Kidney tubule cell (primary cell): ENCODE measurements around the gene ZNF708.
"Not testable (repeated sequence)": the region's sequence is repeated elsewhere in the genome, so short reads cannot be mapped to it uniquely, and the experiment has no call there.

ENCODE experiments used
- DNase-seq: peaks from one replicate; pipeline ENCODE4 v3.0.0-alpha.2; 2018; ENCODE audit warnings: low spot score

ZNF708 gene

DNA sequence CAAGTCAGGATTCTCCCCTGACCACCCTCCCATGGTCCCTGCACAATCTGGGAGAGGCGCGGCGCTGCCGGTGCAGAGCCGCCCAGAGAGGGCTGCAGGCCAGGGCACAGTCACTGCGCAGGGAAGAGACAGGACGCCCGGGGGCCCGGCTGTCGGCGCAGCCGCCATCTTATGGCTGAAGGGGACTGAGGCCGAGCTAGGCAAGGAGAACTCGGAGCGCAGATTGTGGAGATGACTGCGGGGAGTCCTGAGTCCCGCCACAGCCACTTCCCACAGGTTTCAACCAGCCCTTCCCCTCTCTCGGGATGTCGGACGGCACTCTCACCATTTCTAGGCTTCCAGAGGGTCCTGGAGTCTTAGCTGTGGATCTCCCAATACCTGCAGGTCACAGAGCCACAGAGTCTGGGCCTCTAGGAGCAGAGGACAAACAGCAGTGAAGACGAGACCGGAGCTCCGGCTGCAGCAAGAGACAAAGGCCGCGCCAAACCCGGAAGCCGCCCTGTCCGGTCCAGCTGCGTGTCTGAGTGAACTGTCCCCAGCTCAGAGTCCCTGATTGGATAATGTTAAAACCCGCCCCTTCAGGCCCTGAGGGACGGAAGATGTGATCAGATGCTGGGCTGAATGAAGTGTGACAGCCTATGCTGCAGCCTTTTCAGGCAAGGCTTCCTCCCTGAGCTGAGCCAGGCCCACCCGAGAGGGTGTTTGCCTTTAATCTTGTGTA lies at the start of gene ZNF708:
Gene ZNF708 (minus strand): TSS at position 526 of the 721 bp plus-strand sequence. CDS start 198 bp downstream, at position 328.
- peak; percentile 94 for DNase-seq

DNA sequence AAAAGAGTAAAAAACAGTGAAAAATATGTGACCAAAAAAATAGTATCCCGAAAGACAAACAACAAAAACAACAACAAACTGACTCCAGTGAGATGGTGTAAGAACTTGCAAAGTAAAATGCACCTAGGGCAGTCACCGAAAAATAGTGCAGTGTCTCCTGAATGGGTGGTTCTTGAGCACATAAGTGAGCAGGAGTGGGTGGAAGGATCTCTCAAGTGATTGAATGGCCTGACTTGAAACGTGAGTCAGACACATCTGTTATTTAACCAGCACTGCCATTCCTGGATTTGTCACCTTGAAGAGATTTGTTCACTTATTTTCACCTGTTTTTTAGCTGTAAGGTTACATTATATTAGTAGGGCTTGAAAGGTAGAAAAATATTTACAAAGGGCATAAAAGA lies 33.1 kb upstream of the ZNF708 start:
- no peak for DNase-seq

DNA sequence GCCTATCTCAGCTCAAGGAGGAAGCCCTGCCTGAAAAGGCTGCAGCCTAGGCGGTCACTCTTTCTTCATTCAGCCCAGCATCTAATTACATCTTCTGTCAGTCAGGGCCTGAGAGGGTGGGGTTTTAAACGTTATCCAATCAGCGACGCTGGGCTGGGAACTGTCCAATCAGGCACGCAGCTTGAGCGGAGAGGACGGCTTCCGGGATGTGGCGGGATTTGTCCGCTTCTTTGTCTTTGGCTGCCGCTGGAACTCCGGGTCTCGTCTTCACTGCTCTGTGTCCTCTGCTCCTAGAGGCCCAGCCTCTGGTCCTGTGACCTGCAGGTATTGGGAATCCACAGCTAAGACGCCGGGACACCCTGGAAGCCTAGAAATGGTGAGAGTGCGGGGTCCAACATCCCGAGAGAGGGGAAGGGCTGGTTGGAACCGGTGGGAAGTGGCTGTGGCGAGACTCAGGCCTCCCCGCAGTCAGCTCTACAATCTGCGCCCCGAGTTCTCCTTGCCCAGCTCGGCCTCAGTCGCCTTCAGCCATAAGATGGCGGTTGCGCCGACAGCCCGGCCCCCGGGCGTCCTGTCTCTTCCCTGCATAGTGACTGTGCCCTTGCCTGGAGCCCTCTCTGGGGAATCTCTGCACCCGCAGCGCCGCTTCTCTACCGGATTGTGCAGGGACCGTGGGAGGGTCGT lies 29.7 kb upstream of the ZNF708 start, which contains the start of gene ZNF738:
Gene ZNF738 (plus strand): TSS at position 233 of the 684 bp plus-strand sequence. CDS start 141 bp downstream, at position 374.
- peak; percentile 95 for DNase-seq

DNA sequence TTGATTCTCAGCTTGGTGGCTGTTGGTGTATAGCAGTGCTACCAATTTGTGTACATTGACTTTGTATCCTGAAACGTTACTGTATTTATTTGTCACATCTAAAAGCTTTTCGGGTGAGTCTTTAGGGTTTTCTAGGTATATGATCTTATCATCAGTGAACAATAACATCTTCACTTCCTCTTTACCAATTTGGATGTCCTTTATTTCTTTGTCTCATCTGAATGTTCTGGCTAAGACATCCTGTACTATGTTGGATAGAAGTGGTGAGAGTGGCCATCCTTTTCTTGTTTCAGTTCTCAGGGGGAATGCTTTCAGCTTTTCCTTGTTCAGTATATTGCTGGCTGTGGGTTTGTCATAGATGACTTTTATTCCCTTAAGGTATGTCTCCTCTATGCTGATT lies 23.6 kb upstream of the ZNF708 start:
- DNase-seq: no peak

DNA sequence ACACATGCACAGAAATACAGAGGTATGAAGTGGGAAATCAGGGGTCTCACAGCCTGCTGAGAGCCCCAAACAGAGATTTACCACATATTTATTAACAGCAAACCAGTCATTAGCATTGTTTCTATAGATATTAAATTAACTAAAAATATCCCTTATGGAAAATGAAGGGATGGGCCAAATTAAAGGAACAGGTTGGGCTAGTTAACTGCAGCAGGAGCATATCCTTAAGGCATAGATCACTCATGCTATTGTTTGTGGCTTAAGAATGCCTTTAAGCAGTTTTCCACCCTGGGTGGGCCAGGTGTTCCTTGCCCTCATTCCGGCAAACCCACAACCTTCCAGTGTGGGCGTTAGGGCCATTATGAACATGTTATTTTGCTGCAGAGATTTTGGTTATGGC lies 15.6 kb upstream of the ZNF708 start:
- not testable (repeated sequence) for DNase-seq

GRCh38 chr19:21335721-21336120 lies 6.5 kb upstream of the ZNF708 start:
- no peak for DNase-seq

DNA sequence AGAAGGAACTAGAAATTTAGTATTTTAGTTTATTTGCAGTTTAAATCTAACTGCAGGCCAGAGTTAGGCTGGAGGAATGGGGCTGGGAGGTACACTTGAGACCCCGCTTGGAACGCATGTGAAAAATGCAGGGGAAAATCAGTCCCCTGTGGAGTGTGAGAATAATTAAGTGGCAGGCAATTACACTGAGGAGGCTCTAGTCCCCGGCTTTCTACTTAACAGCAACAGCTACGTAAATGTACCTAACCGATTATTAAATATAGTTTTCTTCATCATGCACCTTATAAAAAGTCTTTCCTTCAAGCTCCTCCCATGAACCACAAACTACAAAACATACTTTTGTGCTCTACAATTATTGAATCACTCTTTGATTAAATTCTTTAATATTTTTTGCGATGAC lies 804 bp downstream of the ZNF708 start:
- no peak for DNase-seq

GRCh38 chr19:21326169-21326568 lies 3.0 kb downstream of the ZNF708 start:
- DNase-seq: no peak

GRCh38 chr19:21323000-21323399 lies 6.2 kb downstream of the ZNF708 start:
- no peak for DNase-seq

GRCh38 chr19:21322528-21322927 lies 6.7 kb downstream of the ZNF708 start:
- DNase-seq: no peak

- DNase-seq: peak; percentile 41
Observed at GRCh38 chr19:21321996-21322395, 7.2 kb downstream of the ZNF708 start.

DNA sequence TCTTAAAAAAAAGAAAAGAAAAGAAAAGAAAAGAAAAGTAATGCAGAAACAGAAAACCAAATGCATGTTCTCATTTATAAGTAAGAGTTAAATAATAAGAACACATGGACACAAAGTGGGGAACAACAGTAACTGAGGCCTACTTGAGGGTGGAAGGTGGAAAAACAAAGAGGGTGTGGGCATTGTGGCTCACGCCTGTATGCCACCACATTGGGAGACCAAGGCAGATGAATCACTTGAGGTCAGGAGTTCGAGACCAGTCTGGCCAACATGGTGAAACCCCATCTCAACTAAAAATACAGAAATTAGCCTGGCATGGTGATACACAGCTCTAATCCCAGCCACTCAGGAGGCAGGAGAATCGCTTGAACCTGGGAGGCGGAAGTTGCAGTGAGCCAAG lies 8.1 kb downstream of the ZNF708 start:
- peak; percentile 20 for DNase-seq

GRCh38 chr19:21317821-21318220 lies 11.4 kb downstream of the ZNF708 start:
- DNase-seq: no peak

DNA sequence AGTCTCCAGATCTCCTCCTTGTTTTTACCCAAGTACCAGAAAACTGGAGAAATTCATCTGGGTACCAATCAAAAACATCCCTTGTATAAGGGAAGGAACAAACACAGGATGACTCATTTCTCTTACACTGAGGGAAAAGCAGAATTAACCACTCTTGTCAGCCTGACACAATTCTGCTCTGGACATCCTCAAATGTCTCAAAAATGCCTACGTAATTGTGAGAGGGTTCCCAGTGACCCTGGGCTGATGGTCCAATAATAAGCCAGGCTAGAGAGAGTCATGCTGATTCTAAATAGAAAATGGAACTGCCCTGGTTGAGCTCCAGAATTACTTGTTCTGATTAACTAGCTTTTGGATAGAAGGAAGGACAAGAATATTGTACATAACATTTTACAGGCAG lies 14.5 kb downstream of the ZNF708 start:
- DNase-seq: no peak

DNA sequence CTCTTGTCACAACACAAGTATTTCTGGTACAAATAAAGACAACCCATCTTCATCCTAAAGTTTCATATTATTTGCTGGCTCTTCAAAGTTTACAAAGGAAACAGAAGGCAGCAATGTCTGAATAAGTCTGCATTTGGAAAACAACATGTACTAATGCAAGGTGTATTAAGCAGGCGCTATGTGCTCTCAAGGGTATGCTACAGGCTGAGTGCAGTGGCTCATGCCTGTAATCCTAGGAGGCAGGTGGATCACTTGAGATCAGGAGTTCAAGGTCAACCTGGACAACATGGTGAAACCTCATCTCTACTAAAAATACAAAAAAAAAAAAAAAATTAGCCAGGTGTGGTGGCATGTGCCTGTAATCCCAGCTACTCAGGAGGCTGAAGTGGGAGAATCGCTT lies 16.4 kb downstream of the ZNF708 start:
- not testable (repeated sequence) for DNase-seq

GRCh38 chr19:21308773-21309172 lies 20.4 kb downstream of the ZNF708 start:
- no peak for DNase-seq

DNA sequence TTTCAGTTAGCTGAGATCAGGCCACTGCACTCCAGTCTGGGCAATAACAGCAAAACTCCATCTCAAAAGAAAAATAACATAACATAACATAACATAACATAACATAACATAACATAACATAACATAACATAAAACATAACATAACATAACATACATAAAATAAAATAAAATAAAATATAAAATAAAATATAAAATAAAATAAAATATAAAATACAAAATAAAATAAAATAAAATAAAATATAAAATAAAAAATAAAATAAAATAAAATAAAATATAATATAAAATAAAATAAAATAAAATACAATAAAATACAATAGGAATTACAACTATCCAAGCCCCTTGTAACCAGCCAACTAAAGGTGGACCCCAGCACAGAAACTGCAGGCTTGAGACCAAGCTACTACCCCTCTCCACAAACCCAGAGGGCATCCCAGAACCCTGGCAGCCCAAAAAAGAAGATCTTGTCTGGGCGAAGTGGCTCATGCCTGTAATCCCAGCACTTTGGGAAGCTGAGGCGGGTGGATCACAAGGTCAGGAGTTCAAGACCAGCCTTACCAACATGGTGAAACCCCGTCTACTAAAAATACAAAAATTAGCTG lies 22.2 kb downstream of the ZNF708 start:
- DNase-seq: not testable (repeated sequence)

- DNase-seq: not testable (repeated sequence)
Observed at GRCh38 chr19:21293768-21294167, 35.4 kb downstream of the ZNF708 start.

- DNase-seq: no peak
Observed at GRCh38 chr19:21269813-21270212, 59.4 kb downstream of the ZNF708 start.

DNA sequence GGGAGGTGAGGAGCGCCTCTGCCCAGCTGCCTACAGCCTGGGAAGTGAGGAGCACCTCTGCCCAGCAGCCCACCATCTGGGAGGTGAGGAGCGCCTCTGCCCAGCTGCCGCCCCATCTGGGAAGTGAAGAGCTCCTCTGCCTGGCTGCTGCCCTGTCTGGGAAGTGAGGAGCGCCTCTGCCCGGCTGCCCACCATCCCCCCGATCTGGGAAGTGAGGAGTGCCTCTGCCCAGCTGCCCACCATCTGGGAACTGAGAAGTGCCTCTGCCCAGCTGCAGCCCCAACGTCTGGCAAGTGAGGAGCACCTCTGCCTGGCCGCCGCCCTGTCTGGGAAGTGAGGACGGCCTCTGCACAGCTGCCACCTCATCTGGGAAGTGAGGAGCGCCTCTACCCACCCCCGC lies 64.3 kb downstream of the ZNF708 start:
- no peak for DNase-seq

- DNase-seq: no peak
Observed at GRCh38 chr19:21264416-21264815, 64.8 kb downstream of the ZNF708 start.

DNA sequence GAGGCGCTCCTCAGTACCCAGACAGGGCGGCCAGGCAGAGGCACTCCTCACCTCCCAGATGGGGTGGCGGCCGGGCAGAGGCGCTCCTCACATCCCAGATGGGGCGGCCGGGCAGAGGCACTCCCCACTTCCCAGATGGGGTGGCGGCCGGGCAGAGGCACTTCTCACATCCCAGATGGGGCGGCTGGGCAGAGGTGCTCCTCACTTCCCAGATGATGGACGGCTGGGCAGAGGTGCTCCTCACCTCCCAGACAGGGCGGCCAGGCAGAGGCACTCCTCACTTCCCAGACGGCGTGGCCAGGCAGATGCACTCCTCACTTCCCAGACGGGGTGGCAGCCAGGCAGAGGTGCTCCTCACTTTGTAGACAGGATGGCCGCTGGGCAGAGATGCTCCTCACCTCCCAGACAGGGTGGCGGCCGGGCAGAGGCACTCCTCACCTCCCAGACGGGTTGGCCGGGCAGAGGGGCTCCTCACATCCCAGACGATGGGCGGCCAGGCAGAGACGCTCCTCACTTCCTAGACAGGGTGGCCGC lies 68.3 kb downstream of the ZNF708 start:
- not testable (repeated sequence) for DNase-seq
